Activated naive CD4-positive, alpha-beta T cell treated with anti-CD3 and anti-CD28 coated beads, Interleukin-2, amount 50 U/mL, for 16 hours (primary cell): ENCODE results near the gene CTBP2.

Experiments
- DNase-seq: peaks from one replicate; pipeline ENCODE4 v3.0.0-alpha.2; 2020

The CTBP2 gene

GRCh38 chr10:125034675-125035074 is 125.7 kb downstream of the CTBP2 start:
- no peak for DNase-seq

GRCh38 chr10:125033146-125033924 is 127.0 kb downstream of the CTBP2 start:
- DNase-seq, result no peak

- DNase-seq, result no peak
Measured at GRCh38 chr10:125032474-125033020, 127.8 kb downstream of the CTBP2 start.

- no peak for DNase-seq
Measured at GRCh38 chr10:125030567-125031197, 129.7 kb downstream of the CTBP2 start.

- no peak for DNase-seq
Measured at GRCh38 chr10:125029584-125030242, 130.7 kb downstream of the CTBP2 start.

- DNase-seq, result no peak
Measured at GRCh38 chr10:125027871-125028869, 132.2 kb downstream of the CTBP2 start.

GRCh38 chr10:125026974-125027735 is 133.2 kb downstream of the CTBP2 start:
- DNase-seq, result no peak

- DNase-seq, result no peak
Measured at GRCh38 chr10:125026036-125026931, 134.1 kb downstream of the CTBP2 start.

GRCh38 chr10:125025341-125025740 is 135.0 kb downstream of the CTBP2 start:
- DNase-seq, result no peak

GRCh38 chr10:125024497-125025234 is 135.7 kb downstream of the CTBP2 start:
- no peak for DNase-seq

- DNase-seq, result no peak
Measured at GRCh38 chr10:125023862-125024496, 136.4 kb downstream of the CTBP2 start.

- DNase-seq, result no peak
Measured at GRCh38 chr10:125023255-125023654, 137.1 kb downstream of the CTBP2 start.

- no peak for DNase-seq
Measured at GRCh38 chr10:125022671-125023070, 137.7 kb downstream of the CTBP2 start.

GRCh38 chr10:125021686-125022344 is 138.5 kb downstream of the CTBP2 start:
- DNase-seq, result no peak

- no peak for DNase-seq
Measured at GRCh38 chr10:125020871-125021270, 139.5 kb downstream of the CTBP2 start.

- DNase-seq, result no peak
Measured at GRCh38 chr10:125020386-125020785, 140.0 kb downstream of the CTBP2 start.

GRCh38 chr10:125018576-125019143 is 141.7 kb downstream of the CTBP2 start:
- no peak for DNase-seq
